ENCODE results near the gene STARD10. TPM values are rescaled to one million over a fixed set of nuclear protein-coding genes. Genes with fewer than 3 reads are reported as not detected.

Gene STARD10
- total and polyA plus RNA-seq, 2 donors (not counting 3 experiments of a cell fraction or from before 2014, with no cell fraction given) = 16.1 to 22.5 TPM

DNA sequence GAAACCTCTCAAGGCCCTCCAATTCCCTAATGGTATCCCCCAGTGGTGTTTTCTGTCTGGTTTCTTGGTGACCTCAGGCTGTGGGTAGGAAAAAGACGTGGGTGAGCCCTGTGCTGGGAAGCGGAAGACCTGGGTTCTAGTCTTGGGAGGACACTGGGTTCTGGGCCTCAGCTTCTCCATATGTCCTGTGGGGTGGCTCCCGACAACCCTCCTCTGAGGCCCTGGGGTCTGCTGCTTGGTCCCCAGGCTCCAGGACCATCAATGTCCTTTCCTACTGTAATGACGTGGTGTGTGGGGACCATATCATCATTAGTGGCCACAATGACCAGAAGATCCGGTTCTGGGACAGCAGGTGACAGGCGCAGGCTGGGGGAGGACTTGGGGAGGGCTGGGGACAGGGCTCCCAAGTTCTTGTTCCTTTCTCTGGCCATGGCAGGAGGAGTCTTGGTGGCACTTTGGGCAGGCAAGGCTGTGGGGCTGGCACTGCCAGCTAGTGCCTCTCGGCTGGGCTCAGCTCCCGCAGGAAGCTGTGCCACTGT is 33.2 kb upstream of the STARD10 start:
- Histone ChIP-seq H3K4me3 (replicated peaks in 1 of 3; ENCODE audit: insufficient read depth in 1 of 3, low read depth in 1 of 3, low read length in 3 of 3) (no peak overlapping the region), H3K36me3 (ENCODE audit: control insufficient read depth in 2 of 2, extremely low read depth in 1 of 2, insufficient read depth in 2 of 2, low read length in 2 of 2) (no peaks in the 10 kb centered on the region), H4K20me1 (replicated peaks; ENCODE audit: control insufficient read depth, extremely low read depth, insufficient read depth, low read length) (no peaks in the 10 kb centered on the region), H3K4me2 (ENCODE audit: insufficient read depth, low read length) (no peak overlapping the region), H3K9ac (replicated peaks; ENCODE audit: extremely low read depth, insufficient read depth, low read length) (no peak overlapping the region), H2AFZ (ENCODE audit: low read depth, low read length) (no peak overlapping the region), H3K27me3 (ENCODE audit: control insufficient read depth in 2 of 2, insufficient read depth in 2 of 2, low read length in 2 of 2) (no peaks in the 10 kb centered on the region), H3K79me2 (ENCODE audit: control insufficient read depth, insufficient read depth, low read length) (no peaks in the 10 kb centered on the region), H3K9me3 (replicated peaks; ENCODE audit: control insufficient read depth, insufficient read depth, low read length) (no peaks in the 10 kb centered on the region), H3K4me1 (ENCODE audit: control insufficient read depth, extremely low read depth, insufficient read depth, low read length) (no peaks in the 10 kb centered on the region), H3K27ac (ENCODE audit: insufficient read depth, low read depth, low read length) (no peak overlapping the region), H3K9me1 (replicated peaks; ENCODE audit: control insufficient read depth, extremely low read depth, insufficient read depth, low read length) (no peaks in the 10 kb centered on the region)
- FAIRE-seq (no peak), DNase-seq (ENCODE audit: low read depth, low spot score) (no peak)
- intact Hi-C loops (cut with micrococcal nuclease) = loop anchor here (10.0 kb wide), 1 partner anchor 548 kb away; the partner anchor contains the start of gene RELT
- ChIA-PET POLR2A (no interaction called here), CTCF (interaction anchor here (0.6 to 7.9 kb wide), 9 partner anchors 14 to 443 kb away, joined by 3 to 196 read pairs (median 4); partner anchors contain the start of gene STARD10)
- TF ChIP-seq EZH2 (IDR thresholded peaks at IDR 0.05; ENCODE audit: borderline replicate concordance, low read depth, low read length, severe bottlenecking) (no peak), POLR2A (IDR thresholded peaks at IDR 0.05; ENCODE audit: low read depth, low read length) (no peak), FOS (IDR thresholded peaks at IDR 0.05; ENCODE audit: borderline replicate concordance, insufficient read depth, low read length) (no peak), MYC (IDR thresholded peaks at IDR 0.05; ENCODE audit: low read depth, low read length) (no peak), GATA2 (IDR thresholded peaks at IDR 0.05; ENCODE audit: insufficient read depth, insufficient read length, low read depth, low read length) (no peak), JUN (IDR thresholded peaks at IDR 0.05; ENCODE audit: borderline replicate concordance, insufficient read depth, insufficient read length, low read depth) (no peak), POLR2AphosphoS5 (IDR thresholded peaks at IDR 0.05; ENCODE audit: insufficient read depth, low read depth, low read length) (no peak)
- TF ChIP-seq, protein P1, sequence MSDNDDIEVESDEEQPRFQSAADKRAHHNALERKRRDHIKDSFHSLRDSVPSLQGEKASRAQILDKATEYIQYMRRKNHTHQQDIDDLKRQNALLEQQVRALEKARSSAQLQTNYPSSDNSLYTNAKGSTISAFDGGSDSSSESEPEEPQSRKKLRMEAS (IDR thresholded peaks at IDR 0.05; ENCODE audit: insufficient read depth, insufficient read length) = no peak
- TF ChIP-seq, protein P2, sequence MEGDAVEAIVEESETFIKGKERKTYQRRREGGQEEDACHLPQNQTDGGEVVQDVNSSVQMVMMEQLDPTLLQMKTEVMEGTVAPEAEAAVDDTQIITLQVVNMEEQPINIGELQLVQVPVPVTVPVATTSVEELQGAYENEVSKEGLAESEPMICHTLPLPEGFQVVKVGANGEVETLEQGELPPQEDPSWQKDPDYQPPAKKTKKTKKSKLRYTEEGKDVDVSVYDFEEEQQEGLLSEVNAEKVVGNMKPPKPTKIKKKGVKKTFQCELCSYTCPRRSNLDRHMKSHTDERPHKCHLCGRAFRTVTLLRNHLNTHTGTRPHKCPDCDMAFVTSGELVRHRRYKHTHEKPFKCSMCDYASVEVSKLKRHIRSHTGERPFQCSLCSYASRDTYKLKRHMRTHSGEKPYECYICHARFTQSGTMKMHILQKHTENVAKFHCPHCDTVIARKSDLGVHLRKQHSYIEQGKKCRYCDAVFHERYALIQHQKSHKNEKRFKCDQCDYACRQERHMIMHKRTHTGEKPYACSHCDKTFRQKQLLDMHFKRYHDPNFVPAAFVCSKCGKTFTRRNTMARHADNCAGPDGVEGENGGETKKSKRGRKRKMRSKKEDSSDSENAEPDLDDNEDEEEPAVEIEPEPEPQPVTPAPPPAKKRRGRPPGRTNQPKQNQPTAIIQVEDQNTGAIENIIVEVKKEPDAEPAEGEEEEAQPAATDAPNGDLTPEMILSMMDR (IDR thresholded peaks at IDR 0.05; ENCODE audit: extremely low read depth in 1 of 2, insufficient read depth in 1 of 2, low read depth in 1 of 2, low read length in 2 of 2) = no peak
- BruUV-seq (replicated peaks) = no TSS peak
- dilution Hi-C loops (cut with MboI; ENCODE audit: extremely low pct_ligation_motif_present, low sequenced_read_pairs) = no loop called here
